Breast epithelium (tissue), 4 donors: Measurements from ENCODE around the gene FBXO2. TPM values are rescaled to one million over a fixed set of nuclear protein-coding genes. Genes with fewer than 3 reads are reported as not detected.

Experiments
- DNase-seq, 2 donors: peaks; one replicate each; pipeline ENCODE4 v3.0.0-alpha.2; 2019; ENCODE audit warnings: low spot score in 2 of 2
- H3K27ac ChIP-seq, 2 donors: fragments of 200-600 bp; sonication (generic) in 1 of 2; one replicate each; pipeline ENCODE4 v1.5.1; 2016 to 2019; ENCODE audit warnings: mild to moderate bottlenecking in 1 of 2
- H3K27me3 ChIP-seq, 2 donors: fragments of 200-600 bp; sonication (generic) in 1 of 2; one replicate each; pipeline versions ENCODE4 v1.5.1 to v1.6.0; 2017 to 2019; ENCODE audit warnings: control low read depth in 1 of 2, mild to moderate bottlenecking in 1 of 2
- H3K36me3 ChIP-seq: fragments of 200-600 bp; one replicate; pipeline ENCODE4 v1.5.1; 2019
- H3K4me1 ChIP-seq, 2 donors: fragments of 200-600 bp; sonication (generic); one replicate each; pipeline ENCODE4 v1.5.1; 2016 to 2019; ENCODE audit warnings: control low read depth in 1 of 2
- H3K4me3 ChIP-seq, 3 donors: fragments of 200-600 bp; sonication (generic); 1 replicate in 2 of 3; 2 replicates in 1 of 3; pipeline ENCODE4 v1.5.1; 2016 to 2019; ENCODE audit warnings: mild to moderate bottlenecking in 3 of 3, moderate library complexity in 2 of 3
- H3K9me3 ChIP-seq, 2 donors: fragments of 200-600 bp; sonication (generic) in 1 of 2; one replicate each; pipeline ENCODE4 v1.5.1; 2016 to 2019; ENCODE audit warnings: control low read depth in 1 of 2
- POLR2A ChIP-seq: fragments of 450-650 bp; IDR thresholded peaks from one replicate; pipeline ENCODE4 v1.6.1; 2016; ENCODE audit warnings: antibody characterized with exemption, mild to moderate bottlenecking, moderate library complexity
- POLR2AphosphoS5 ChIP-seq, 3 donors: sonication (generic); formaldehyde crosslinking; IDR thresholded peaks; one replicate each; pipeline ENCODE4 v1.6.1; 2017; ENCODE audit warnings: antibody characterized with exemption in 3 of 3
- intact Hi-C: fragments of 100-400 bp; cut with DNase I; formaldehyde crosslinking; loops from one replicate; pipeline ENCODE4 v1.15.1; 2023; ENCODE audit warnings: low total_unique reads
- total RNA-seq, 3 donors: library from RNA; depleted of rRNA; stranded (reverse); fragments of >200 nt; gene quantifications; one replicate each; pipeline ENCODE4 v1.1.0, GENCODE V29; 2016
- TF ChIP-seq, protein P1 (sequence below), 3 donors: fragments of 450-650 bp; IDR thresholded peaks; one replicate each; pipeline ENCODE4 v1.5.1; 2016 to 2017; ENCODE audit warnings: antibody characterized with exemption in 3 of 3, mild to moderate bottlenecking in 3 of 3, moderate library complexity in 3 of 3

Gene FBXO2, protein sequence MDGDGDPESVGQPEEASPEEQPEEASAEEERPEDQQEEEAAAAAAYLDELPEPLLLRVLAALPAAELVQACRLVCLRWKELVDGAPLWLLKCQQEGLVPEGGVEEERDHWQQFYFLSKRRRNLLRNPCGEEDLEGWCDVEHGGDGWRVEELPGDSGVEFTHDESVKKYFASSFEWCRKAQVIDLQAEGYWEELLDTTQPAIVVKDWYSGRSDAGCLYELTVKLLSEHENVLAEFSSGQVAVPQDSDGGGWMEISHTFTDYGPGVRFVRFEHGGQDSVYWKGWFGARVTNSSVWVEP
- total RNA-seq = 10 to 100 TPM in 2 of 3 donors, 1 to 10 TPM in 1; 1.3 to 49.3 (median 40.6) TPM

GRCh38 chr1:11654137-11654938 lies at the start of gene FBXO2, which contains the start of gene FBXO44:
Gene FBXO2, minus strand, starts transcription at chr1:11654429. Its CDS starts 89 bp downstream, at chr1:11654340.
Gene FBXO44, plus strand, starts transcription at chr1:11654877. Its CDS starts 959 bp downstream, at chr1:11655836.
- peak; percentile 64 to 81 for DNase-seq
- intact Hi-C loops = no loop called here
- TF ChIP-seq, protein P1, sequence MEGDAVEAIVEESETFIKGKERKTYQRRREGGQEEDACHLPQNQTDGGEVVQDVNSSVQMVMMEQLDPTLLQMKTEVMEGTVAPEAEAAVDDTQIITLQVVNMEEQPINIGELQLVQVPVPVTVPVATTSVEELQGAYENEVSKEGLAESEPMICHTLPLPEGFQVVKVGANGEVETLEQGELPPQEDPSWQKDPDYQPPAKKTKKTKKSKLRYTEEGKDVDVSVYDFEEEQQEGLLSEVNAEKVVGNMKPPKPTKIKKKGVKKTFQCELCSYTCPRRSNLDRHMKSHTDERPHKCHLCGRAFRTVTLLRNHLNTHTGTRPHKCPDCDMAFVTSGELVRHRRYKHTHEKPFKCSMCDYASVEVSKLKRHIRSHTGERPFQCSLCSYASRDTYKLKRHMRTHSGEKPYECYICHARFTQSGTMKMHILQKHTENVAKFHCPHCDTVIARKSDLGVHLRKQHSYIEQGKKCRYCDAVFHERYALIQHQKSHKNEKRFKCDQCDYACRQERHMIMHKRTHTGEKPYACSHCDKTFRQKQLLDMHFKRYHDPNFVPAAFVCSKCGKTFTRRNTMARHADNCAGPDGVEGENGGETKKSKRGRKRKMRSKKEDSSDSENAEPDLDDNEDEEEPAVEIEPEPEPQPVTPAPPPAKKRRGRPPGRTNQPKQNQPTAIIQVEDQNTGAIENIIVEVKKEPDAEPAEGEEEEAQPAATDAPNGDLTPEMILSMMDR (IDR thresholded peaks at IDR 0.05) = no peak
- no peak for TF ChIP-seq POLR2A
- TF ChIP-seq POLR2AphosphoS5 (IDR thresholded peaks at IDR 0.05) = no peak

DNA sequence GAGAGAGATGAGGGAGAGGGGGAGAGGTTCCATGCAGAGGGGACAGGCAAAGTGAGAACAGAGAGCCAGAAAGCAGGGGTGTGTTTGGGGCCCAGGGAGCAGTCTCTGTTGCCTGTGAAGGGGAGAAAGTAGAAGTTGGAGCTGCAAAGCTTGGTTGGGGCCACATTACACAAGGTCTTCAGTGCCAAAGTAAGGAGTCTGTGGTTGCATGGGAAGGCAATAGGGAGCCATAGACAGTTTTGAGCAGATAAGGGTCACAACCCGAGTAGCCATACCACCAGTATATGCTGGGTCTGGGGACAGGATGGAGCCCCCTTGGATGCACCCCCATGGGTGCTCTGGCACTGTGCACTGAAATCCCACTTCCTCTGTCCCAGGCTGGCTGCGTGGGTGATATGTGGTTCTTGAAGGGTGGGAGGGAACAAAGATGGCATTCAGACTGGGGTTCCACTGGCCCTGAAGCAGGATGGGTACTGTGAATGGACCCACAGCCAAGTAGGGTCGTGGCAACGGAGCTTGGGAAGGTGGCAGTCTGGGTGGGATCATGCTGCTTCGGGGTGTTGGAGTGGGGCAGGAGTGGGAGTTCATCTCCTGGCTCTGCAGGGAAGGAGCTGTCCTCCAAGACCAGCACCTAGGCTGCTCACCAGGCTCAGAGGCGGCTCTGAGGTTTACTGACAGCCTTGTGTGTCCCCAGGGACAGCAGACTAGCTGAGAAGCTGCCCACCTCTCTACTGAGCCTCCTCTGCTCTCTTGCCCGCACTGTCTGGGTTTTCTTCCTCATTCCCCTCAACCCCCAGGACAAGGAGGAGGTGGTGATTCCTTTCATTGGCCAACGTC lies 49.3 kb upstream of the FBXO2 start:
- TF ChIP-seq POLR2A = no peak
- TF ChIP-seq, protein P1 (IDR thresholded peaks at IDR 0.05) = no peak
- TF ChIP-seq POLR2AphosphoS5 (IDR thresholded peaks at IDR 0.05) = no peak
- H3K27me3 ChIP-seq = peaks cover 0 to 10% of the 10 kb centered on the region in 2 donors
- no peaks in the 10 kb centered on the region for H3K9me3 ChIP-seq
- intact Hi-C loops = no loop called here
- no peak for DNase-seq
- H3K4me3 ChIP-seq = no peak overlapping the region
- no peaks in the 10 kb centered on the region for H3K36me3 ChIP-seq
- H3K4me1 ChIP-seq = no peaks in the 10 kb centered on the region
- H3K27ac ChIP-seq = no peak overlapping the region

More at GRCh38 chr1:11654137-11654938, at the start of gene FBXO2, which contains the start of gene FBXO44:
- Histone ChIP-seq H3K27me3 (no peaks in the 10 kb centered on the region), H3K9me3 (no peaks in the 10 kb centered on the region), H3K27ac (peak within 1 kb of the TSS; percentile 87 to 90), H3K36me3 (no peaks in the 10 kb centered on the region), H3K4me3 (peak within 1 kb of the TSS; percentile 53 to 91 (median 85)), H3K4me1 (peaks cover 0 to 8% of the 10 kb centered on the region in 2 donors)

- Histone ChIP-seq H3K4me1 (no peaks in the 10 kb centered on the region), H3K27ac (no peak overlapping the region), H3K36me3 (no peaks in the 10 kb centered on the region), H3K4me3 (peak overlapping the region in 2 of 3 donors; percentile 19 to 52), H3K9me3 (no peaks in the 10 kb centered on the region), H3K27me3 (peaks cover 0 to 10% of the 10 kb centered on the region in 2 donors)
- no peak for DNase-seq
- TF ChIP-seq POLR2AphosphoS5 (IDR thresholded peaks at IDR 0.05) = no peak
- TF ChIP-seq POLR2A = no peak
- TF ChIP-seq, protein P1 (IDR thresholded peaks at IDR 0.05) = no peak
- intact Hi-C loops = no loop called here
Observed at GRCh38 chr1:11701981-11702803, 48.0 kb upstream of the FBXO2 start.

GRCh38 chr1:11701551-11701961 lies 47.3 kb upstream of the FBXO2 start:
- Histone ChIP-seq H3K4me3 (peak overlapping the region in 2 of 3 donors; percentile 19 to 52), H3K36me3 (no peaks in the 10 kb centered on the region), H3K9me3 (no peaks in the 10 kb centered on the region), H3K4me1 (no peaks in the 10 kb centered on the region), H3K27ac (no peak overlapping the region), H3K27me3 (peaks cover 0 to 10% of the 10 kb centered on the region in 2 donors)
- intact Hi-C loops = no loop called here
- TF ChIP-seq, protein P1 (IDR thresholded peaks at IDR 0.05) = no peak
- no peak for TF ChIP-seq POLR2AphosphoS5 (IDR thresholded peaks at IDR 0.05)
- TF ChIP-seq POLR2A = no peak
- no peak for DNase-seq
